GM20431 (cell line): ENCODE measurements around the gene PML.

Source experiments
- in situ Hi-C: fragments of 300-500 bp; cut with MseI, MboI; formaldehyde crosslinking; loops from one replicate; pipeline ENCODE4 v1.15.0; 2020; ENCODE audit warnings: low sequenced_read_pairs; ENCODE audit not compliant: unreplicated experiment

The PML gene

GRCh38 chr15:73994413-73994883 is at the start of gene PML:
Gene PML (plus strand): TSS chr15:73994716. CDS start chr15:73994813, 97 bp downstream.
- in situ Hi-C loops: no loop called here

- in situ Hi-C loops: no loop called here
These were observed 49.4 kb upstream of the PML start for GRCh38 chr15:73945130-73945508.

GRCh38 chr15:73946046-73946721 is 48.3 kb upstream of the PML start:
- in situ Hi-C loops: no loop called here

GRCh38 chr15:73946795-73947370 is 47.6 kb upstream of the PML start:
- in situ Hi-C loops: no loop called here

- in situ Hi-C loops: no loop called here
These were observed 46.9 kb upstream of the PML start for GRCh38 chr15:73947651-73948050.

- in situ Hi-C loops: no loop called here
These were observed 46.1 kb upstream of the PML start for GRCh38 chr15:73948396-73948795.

- in situ Hi-C loops: no loop called here
These were observed 45.5 kb upstream of the PML start for GRCh38 chr15:73948982-73949381.

- in situ Hi-C loops: no loop called here
These were observed 45.0 kb upstream of the PML start for GRCh38 chr15:73949496-73949895.

GRCh38 chr15:73950479-73950830 is 44.1 kb upstream of the PML start:
- in situ Hi-C loops: no loop called here

- in situ Hi-C loops: no loop called here
These were observed 43.5 kb upstream of the PML start for GRCh38 chr15:73950831-73951561.

- in situ Hi-C loops: no loop called here
These were observed 42.9 kb upstream of the PML start for GRCh38 chr15:73951601-73952000.

- in situ Hi-C loops: no loop called here
These were observed 42.2 kb upstream of the PML start for GRCh38 chr15:73952171-73952912.

- in situ Hi-C loops: no loop called here
These were observed 41.4 kb upstream of the PML start for GRCh38 chr15:73952913-73953750.

- in situ Hi-C loops: no loop called here
These were observed 40.0 kb upstream of the PML start for GRCh38 chr15:73954188-73955145.

GRCh38 chr15:73955326-73955725 is 39.2 kb upstream of the PML start:
- in situ Hi-C loops: no loop called here

GRCh38 chr15:73955861-73956742 is 38.4 kb upstream of the PML start:
- in situ Hi-C loops: no loop called here

GRCh38 chr15:73956743-73957135 is 37.8 kb upstream of the PML start:
- in situ Hi-C loops: no loop called here

GRCh38 chr15:73957276-73957675 is 37.2 kb upstream of the PML start:
- in situ Hi-C loops: no loop called here
